Body of pancreas (tissue), 4 donors: ENCODE results near the gene GSTP1.

Experiments
- CTCF ChIP-seq, 7 experiments: fragments of 450-650 bp in 4 of 7; fragments of 200-600 bp in 3 of 7; sonication (generic) in 3 of 7; IDR thresholded peaks; one replicate each; pipeline ENCODE4 v1.5.1; 2016 to 2019; ENCODE audit warnings: antibody characterized with exemption in 7 of 7
- POLR2A ChIP-seq, 3 donors: fragments of 450-650 bp; IDR thresholded peaks; one replicate each; pipeline ENCODE4 v1.6.1; 2016; ENCODE audit warnings: antibody characterized with exemption in 3 of 3, mild to moderate bottlenecking in 2 of 3

DNA sequence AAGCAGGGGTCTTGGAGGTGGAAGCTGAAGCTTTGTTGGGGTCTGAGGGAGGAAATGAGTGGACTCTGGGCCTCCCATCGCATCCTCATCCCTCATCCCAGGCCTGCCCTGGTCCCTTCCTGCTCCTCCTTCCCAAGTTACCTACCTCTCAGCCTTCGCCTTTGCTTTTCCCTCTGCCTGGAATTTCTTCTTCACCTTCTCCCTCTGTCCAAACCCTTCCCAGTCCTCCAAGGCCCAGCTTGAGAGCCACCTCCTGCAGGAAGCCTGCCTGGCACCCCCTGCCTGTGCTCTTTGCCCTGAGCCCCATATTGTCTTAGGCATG is 48.2 kb downstream of the GSTP1 start:
- TF ChIP-seq CTCF (IDR thresholded peaks at IDR 0.05) (no peak), POLR2A (IDR thresholded peaks at IDR 0.05) (no peak)
